Ovary (tissue), 9 donors: ENCODE results near the gene ODAM. TPM values are rescaled to one million over a fixed set of nuclear protein-coding genes. Genes with fewer than 3 reads are reported as not detected.
"Not testable (repeated sequence)": the region's sequence is repeated elsewhere in the genome, so short reads cannot be mapped to it uniquely, and the experiment has no call there.

Experiments used
- DNase-seq, 5 donors: peaks; one replicate each; pipeline ENCODE4 v3.0.0-alpha.2; 2019 to 2020
- H3K27ac ChIP-seq, 2 donors: fragments of 200-600 bp; one replicate each; pipeline versions ENCODE4 v1.5.1 to v1.8.0; 2019 to 2022
- H3K27me3 ChIP-seq: fragments of 200-600 bp; one replicate; pipeline ENCODE4 v1.8.0; 2022
- H3K36me3 ChIP-seq: fragments of 200-600 bp; sonication (generic); one replicate; pipeline ENCODE4 v1.5.1; 2019
- H3K4me1 ChIP-seq: one replicate; pipeline ENCODE4 v1.8.1; 2013; ENCODE audit warnings: mild to moderate bottlenecking, moderate library complexity; ENCODE audit not compliant: insufficient read depth
- H3K4me3 ChIP-seq: fragments of 200-600 bp; sonication (generic); one replicate; pipeline ENCODE4 v1.5.1; 2017
- H3K9me3 ChIP-seq, 2 donors: fragments of 200-600 bp in 1 of 2; sonication (generic) in 1 of 2; one replicate each; pipeline versions ENCODE4 v1.5.1 to v1.8.1; 2013 to 2019; ENCODE audit warnings: mild to moderate bottlenecking in 1 of 2, moderate library complexity in 1 of 2
- CTCF ChIP-seq, 3 donors: fragments of 450-650 bp in 2 of 3; fragments of 200-600 bp in 1 of 3; IDR thresholded peaks; one replicate each; pipeline versions ENCODE4 v1.5.1 to v1.8.0; 2016 to 2022; ENCODE audit warnings: antibody characterized with exemption in 3 of 3, mild to moderate bottlenecking in 1 of 3
- EP300 ChIP-seq: sonication (generic); formaldehyde crosslinking; IDR thresholded peaks from one replicate; pipeline ENCODE4 v1.6.1; 2017; ENCODE audit warnings: antibody characterized with exemption
- POLR2A ChIP-seq: fragments of 450-650 bp; IDR thresholded peaks from one replicate; pipeline ENCODE4 v1.6.1; 2017; ENCODE audit warnings: antibody characterized with exemption, mild to moderate bottlenecking, moderate library complexity
- WGBS, 3 donors: extraction: QIAGEN DNeasy Blood & Tissue Kit in 1 of 3; methylation state at CpG; one replicate each; pipeline versions ENCODE4 v1.1.5 to v1.1.7; 2013 to 2017; 5-methylcytosine and 5-hydroxymethylcytosine counted together
- intact Hi-C, 4 donors: fragments of 100-400 bp; cut with DNase I; formaldehyde crosslinking; loops; one replicate each; pipeline versions ENCODE4 v1.11.0 to v1.15.1; 2022 to 2023
- polyA plus RNA-seq, 2 donors: library from polyadenylated mRNA; stranded (reverse); fragments of 200-250 nt in 1 of 2; fragments of 350-450 nt in 1 of 2; fragmentation: Illumina TruSeq in 1 of 2; extraction: RNeasy Lipid Tissue Mini Kit (QIAGEN cat#74804) in 1 of 2; gene quantifications; one replicate each; pipeline ENCODE4 v1.2.3, GENCODE V29; 2013 to 2014
- total RNA-seq, 7 donors: library from RNA; depleted of rRNA in 2 of 7; stranded (reverse); fragments of >200 nt in 2 of 7; fragmentation: NEBNext Ultra II Directional in 3 of 7; extraction: Animal tissue kit (Norgen Biotek cat#: 25700) in 3 of 7; gene quantifications; one replicate each; pipeline versions ENCODE4 v1.1.0 to v1.2.4, GENCODE V29; 2016 to 2023
- donor health status: DM: no; HTN: no; CAD: no; lungs with moderate emphysema.
- donor health status: DM: no; HTN: no; CAD: no.
- donor health status: Bipolar disorder and iron deficiency.
- donor health status: DM: yes; HTN: yes; CAD: no.
- donor health status: DM: no; HTN: no; CAD: no.
- donor health status: DM: yes; HTN: yes; CAD: no.

The ODAM gene
- total and polyA plus RNA-seq, 9 donors = 1.8 TPM; not detected in 8

DNA sequence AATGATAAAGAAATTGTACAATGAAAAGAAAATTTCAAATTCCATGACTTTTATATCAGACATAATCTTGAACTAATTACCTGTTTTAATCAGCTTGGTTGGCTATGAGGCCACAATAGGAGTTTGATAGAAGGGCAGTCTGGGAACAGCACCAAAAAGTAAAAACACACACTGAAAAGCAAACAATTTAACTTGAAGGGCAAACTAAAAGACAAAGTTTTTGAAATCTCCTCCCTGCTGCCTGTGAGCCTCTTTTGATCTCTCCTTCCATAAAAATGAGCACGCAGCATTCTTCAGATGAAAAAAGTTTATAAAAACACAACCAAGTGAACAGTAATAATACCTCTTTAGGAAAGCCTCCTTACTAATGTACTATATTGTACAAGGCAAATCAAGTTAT lies 8.1 kb downstream of the ODAM start:
- Histone ChIP-seq H3K27me3 (no peaks in the 10 kb centered on the region), H3K27ac (no peak overlapping the region), H3K36me3 (no peaks in the 10 kb centered on the region), H3K4me1 (no peaks in the 10 kb centered on the region), H3K9me3 (no peaks in the 10 kb centered on the region), H3K4me3 (no peak overlapping the region)
- TF ChIP-seq POLR2A (no peak), EP300 (no peak), CTCF (IDR thresholded peaks at IDR 0.05) (no peak)
- intact Hi-C loops = no loop called here
- 37 to 75% (median 54%) methylated on average over 1 of the region's 1 CpG for WGBS, 3 donors
- no peak for DNase-seq

DNA sequence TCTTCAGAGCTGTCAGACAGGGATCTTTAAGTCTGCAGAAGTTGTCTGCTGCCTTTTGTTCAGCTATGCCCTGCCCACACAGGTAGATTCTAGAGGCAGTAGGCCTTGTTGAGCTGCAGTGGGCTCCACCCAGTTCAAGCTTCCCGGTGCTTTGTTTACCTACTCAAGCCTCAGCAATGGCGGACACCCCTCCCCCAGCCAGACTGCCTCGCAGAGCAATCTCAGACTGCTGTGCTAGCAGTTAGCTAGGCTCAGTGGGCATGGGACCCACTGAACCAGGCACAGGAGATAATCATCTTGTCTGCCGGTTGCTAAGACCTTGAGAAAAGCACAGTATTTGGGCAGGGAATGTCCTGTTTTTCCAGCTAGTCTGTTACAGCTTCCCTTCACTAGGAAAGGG lies 17.2 kb downstream of the ODAM start:
- H3K27ac ChIP-seq, H3K4me3 ChIP-seq, DNase-seq, H3K27me3 ChIP-seq, H3K36me3 ChIP-seq, H3K9me3 ChIP-seq, H3K4me1 ChIP-seq, intact Hi-C loops: not testable (repeated sequence)
- WGBS, 3 donors = 75 to 78% (median 78%) methylated on average over 4 of the region's 4 CpGs

DNA sequence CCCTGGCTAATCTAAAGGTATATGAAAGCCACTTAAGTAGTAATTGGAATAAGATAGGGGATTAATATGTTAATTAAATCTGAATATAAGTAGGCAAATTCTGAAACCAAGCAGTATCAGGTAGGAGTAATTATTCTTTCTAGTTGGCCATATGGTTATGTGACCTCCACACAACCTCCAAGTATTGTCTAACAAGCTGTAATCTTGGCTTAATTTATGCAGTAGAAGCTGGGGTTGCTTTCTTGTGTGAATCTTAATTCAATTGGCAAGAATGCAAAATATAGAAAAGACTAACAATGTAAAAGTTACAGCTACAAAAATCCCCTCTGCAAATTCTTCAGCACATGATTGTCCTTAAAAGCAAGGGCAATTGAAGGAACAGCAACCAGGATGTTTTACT lies 20.6 kb downstream of the ODAM start:
- DNase-seq, H3K4me3 ChIP-seq, H3K27me3 ChIP-seq, H3K9me3 ChIP-seq, H3K36me3 ChIP-seq, H3K4me1 ChIP-seq, intact Hi-C loops, H3K27ac ChIP-seq: not testable (repeated sequence)

GRCh38 chr4:70216550-70216949 lies 21.0 kb downstream of the ODAM start:
- DNase-seq, H3K27me3 ChIP-seq, H3K27ac ChIP-seq, H3K4me1 ChIP-seq, H3K4me3 ChIP-seq, H3K9me3 ChIP-seq, intact Hi-C loops, H3K36me3 ChIP-seq: not testable (repeated sequence)
- whole genome bisulfite sequencing, 3 donors = 90 to 100% (median 98%) methylated on average over 1 of the region's 1 CpG

- H3K4me3 ChIP-seq, H3K27ac ChIP-seq, H3K9me3 ChIP-seq, H3K4me1 ChIP-seq, H3K27me3 ChIP-seq, H3K36me3 ChIP-seq, DNase-seq: not testable (repeated sequence)
- intact Hi-C loops = loop anchor here in 1 of 4 donors (5.0 kb wide), 1 partner anchor 1336 kb away; no protein-coding TSS in a partner anchor
- WGBS, 3 donors = 81 to 95% (median 92%) methylated on average over 3 of the region's 3 CpGs
These were observed 25.9 kb downstream of the ODAM start for GRCh38 chr4:70221389-70221788.

GRCh38 chr4:70221818-70222217 lies 26.3 kb downstream of the ODAM start:
- not testable (repeated sequence) for H3K27me3 ChIP-seq, H3K4me3 ChIP-seq, H3K4me1 ChIP-seq, DNase-seq, H3K9me3 ChIP-seq, H3K27ac ChIP-seq, H3K36me3 ChIP-seq
- intact Hi-C loops = loop anchor here in 1 of 4 donors (5.0 kb wide), 1 partner anchor 1335 kb away; no protein-coding TSS in a partner anchor

GRCh38 chr4:70225824-70226223 lies 30.3 kb downstream of the ODAM start, which contains the start of gene FDCSP:
Gene FDCSP, plus strand, starts transcription at chr4:70226124. Its CDS starts 5,071 bp downstream, at chr4:70231195.
- H3K27ac ChIP-seq = no peak within 1 kb of the TSS
- no peak for DNase-seq
- no peaks in the 10 kb centered on the region for H3K27me3 ChIP-seq
- H3K9me3 ChIP-seq = no peaks in the 10 kb centered on the region
- no peak within 1 kb of the TSS for H3K4me3 ChIP-seq
- intact Hi-C loops = no loop called here
- TF ChIP-seq EP300 (no peak), POLR2A (no peak), CTCF (IDR thresholded peaks at IDR 0.05) (no peak)
- H3K36me3 ChIP-seq = no peaks in the 10 kb centered on the region
- H3K4me1 ChIP-seq = no peaks in the 10 kb centered on the region
- 31 to 46% (median 42%) methylated on average over 2 of the region's 2 CpGs for WGBS, 3 donors
